HG03354 (cell line): Measurements from ENCODE around the gene MAPK8IP3.

Experiments
- ATAC-seq: cut with Tn5 transposase; IDR thresholded peaks from one replicate; pipeline ENCODE4 v1.9.1; 2021; ENCODE audit warnings: mild to moderate bottlenecking; ENCODE audit not compliant: unreplicated experiment, poor library complexity, severe bottlenecking

Gene MAPK8IP3

DNA sequence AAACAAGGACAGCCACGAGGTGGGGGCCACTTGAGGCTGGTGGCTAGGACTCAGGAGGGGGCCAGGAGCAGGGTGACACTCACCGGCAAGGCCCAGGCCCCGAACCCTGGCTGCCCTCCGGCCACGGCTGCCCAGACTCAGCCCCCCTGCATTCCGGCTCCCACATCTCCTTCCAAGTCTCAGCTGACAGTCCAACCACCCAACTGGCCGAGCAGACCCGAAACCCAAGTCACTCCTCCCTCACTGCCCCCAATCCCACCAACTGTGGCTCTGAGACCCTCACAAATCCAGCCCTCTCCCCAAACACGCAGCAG, 111.2 kb downstream of the MAPK8IP3 start:
- ATAC-seq: no peak

DNA sequence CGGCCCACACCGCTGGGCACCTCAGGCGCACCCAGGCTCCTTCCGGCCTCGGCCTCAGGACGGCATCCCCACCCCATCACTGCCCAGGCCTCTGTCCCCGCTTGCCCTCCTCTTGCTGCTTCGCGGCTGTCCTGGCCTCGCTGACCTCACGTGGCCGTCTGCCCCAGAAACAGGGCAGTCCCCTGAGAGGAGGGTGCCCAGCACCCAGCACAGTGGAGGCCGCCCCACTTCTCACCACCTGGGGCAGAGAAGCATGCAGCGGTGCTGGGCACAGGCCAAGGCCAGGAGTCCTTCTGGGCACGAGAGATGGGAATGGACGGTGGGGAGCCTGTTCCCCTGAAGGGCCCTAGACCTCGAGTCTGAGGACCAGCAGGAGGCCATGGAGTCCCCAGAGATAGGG, 111.7 kb downstream of the MAPK8IP3 start:
- no peak for ATAC-seq

DNA sequence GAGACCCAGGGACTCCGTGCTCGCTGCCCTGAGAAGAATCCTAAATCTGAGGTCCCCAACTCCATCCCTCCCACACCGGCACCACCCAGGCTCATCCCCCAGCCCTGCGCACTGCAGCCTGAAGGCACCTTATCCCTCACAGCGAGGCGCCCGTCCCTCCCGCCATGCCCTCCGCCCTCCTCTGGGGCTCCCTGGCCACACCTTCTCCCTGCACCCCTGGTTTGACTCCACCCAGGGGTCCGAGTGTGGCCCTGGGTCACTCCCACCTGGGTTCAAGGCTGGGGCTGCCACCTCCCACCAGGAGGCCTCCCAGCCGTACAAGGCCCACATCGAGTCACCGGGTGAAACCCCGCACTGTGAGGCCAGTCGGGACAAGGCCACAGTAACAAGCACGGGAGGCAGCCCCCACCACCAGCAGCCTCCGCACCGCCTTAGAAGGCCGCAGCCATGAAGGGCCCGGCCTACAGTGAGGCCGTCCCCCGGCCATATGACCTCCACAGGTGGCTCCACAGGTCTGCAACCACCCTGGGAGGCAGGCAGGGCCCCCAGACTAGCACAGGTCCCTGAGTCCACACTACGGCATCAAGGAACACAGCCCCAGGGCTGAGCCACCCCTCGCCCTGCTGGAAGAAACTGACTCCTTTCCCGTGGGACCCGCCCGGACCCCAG, 112.3 kb downstream of the MAPK8IP3 start:
- no peak for ATAC-seq

DNA sequence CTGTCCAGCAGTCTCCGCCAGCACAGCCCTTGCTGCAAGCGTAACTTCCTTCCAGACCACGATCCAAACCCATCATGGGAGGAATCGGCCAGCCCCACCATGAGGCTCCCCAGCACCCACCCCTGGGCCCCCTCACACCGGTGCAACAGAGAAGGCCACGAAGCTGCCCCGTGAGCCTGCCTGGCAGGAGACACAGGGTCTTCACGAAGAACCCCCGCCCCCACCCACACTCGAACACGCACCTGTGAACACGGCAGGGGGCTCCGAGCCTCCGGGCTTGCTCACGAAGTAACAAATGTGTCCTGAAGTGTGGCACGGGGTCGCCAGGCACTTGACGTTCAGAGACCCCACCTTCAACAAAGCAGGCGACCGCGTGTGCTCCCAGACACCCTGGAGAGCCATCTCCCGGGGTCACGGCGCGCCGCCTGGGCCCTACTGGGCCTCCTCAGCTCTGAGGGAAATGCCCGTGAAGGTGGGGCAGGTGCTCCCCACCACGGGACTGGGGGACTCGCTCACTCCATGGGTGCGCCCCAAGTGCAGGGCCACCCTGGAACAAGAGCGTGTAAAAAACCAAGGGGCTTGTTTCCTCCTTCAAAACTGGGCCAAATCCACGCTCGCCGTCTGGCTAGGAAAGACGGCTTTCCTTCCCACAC, 113.0 kb downstream of the MAPK8IP3 start:
- ATAC-seq: no peak

DNA sequence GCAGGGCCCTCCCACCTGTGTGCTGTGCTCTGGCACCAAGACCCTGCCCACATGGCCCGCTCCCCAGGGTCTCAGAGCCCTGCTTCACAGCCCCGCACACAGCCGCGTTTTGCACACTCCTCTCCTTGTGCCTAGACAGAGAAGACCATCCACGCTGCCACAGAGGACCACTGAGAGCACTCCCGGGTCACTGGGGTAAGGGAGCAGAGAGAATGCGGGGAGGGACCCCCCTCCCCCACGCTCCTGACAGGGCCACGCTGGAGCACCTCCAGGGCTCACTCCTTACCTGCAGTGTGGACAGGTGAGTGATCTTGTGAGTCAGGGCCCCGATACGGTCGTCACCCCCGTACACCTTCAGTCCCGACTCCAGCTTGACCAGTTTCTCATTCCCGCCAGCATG, 113.6 kb downstream of the MAPK8IP3 start:
- ATAC-seq: no peak
